ENCODE data around the gene ZNF677.

DNA sequence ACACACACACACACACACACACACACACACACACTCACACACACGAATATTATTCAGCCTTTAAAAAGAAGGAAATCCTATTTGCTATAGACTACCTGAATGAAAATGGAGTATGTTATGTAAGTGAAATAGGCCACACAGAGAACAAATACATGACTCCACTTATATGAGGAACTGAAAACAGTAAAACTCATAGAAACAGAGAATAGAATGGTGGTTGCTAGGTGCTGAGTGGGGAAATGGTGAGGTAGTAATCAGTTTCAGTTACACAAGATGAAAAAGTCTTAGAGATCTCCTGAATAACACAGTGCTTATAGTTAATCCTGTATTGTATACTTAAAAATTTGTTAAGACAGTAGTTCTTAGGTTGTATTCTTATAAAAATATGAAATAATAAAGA is 8.2 kb downstream of the ZNF677 start:
- TF ChIP-seq POLR2A (IDR thresholded peaks at IDR 0.05; ENCODE audit: low read depth, low read length) (no peak), POLR2AphosphoS5 (IDR thresholded peaks at IDR 0.05; ENCODE audit: insufficient read depth, low read depth, low read length) (no peak), CTCF (IDR thresholded peaks at IDR 0.05; ENCODE audit: extremely low read depth in 1 of 2, insufficient read depth in 1 of 2, low read depth in 1 of 2, low read length in 2 of 2) (no peak), EZH2 (IDR thresholded peaks at IDR 0.05; ENCODE audit: borderline replicate concordance, low read depth, low read length, severe bottlenecking) (no peak), GATA2 (IDR thresholded peaks at IDR 0.05; ENCODE audit: insufficient read depth, insufficient read length, low read depth, low read length) (no peak), JUN (IDR thresholded peaks at IDR 0.05; ENCODE audit: borderline replicate concordance, insufficient read depth, insufficient read length, low read depth) (no peak), FOS (IDR thresholded peaks at IDR 0.05; ENCODE audit: borderline replicate concordance, insufficient read depth, low read length) (no peak), MYC (IDR thresholded peaks at IDR 0.05; ENCODE audit: low read depth, low read length) (no peak), MAX (IDR thresholded peaks at IDR 0.05; ENCODE audit: insufficient read depth, insufficient read length) (no peak)

Data from endothelial cell of umbilical vein (primary cell).